Measurements from ENCODE around the gene GPC1. TPM values are rescaled to one million over a fixed set of nuclear protein-coding genes. Genes with fewer than 3 reads are reported as not detected.

The GPC1 gene
- total RNA-seq, 1 donor from 2014 or later: 252 TPM

GRCh38 chr2:240430595-240430994 is 4.9 kb upstream of the GPC1 start:
- peaks cover 21% of the 10 kb centered on the region for H3K4me1 ChIP-seq (ENCODE audit: insufficient read depth, low read length)
- no peak for FAIRE-seq
- Mint-ChIP-seq H3K36me3 (ENCODE audit: low read depth, unreplicated experiment) (peaks cover 7% of the 10 kb centered on the region), H3K27me3 (ENCODE audit: low read depth, unreplicated experiment) (peaks cover 25% of the 10 kb centered on the region), H3K27ac (ENCODE audit: unreplicated experiment) (no peak overlapping the region), H3K4me1 (ENCODE audit: low read depth, unreplicated experiment) (peaks cover 11% of the 10 kb centered on the region), H3K4me3 (ENCODE audit: unreplicated experiment) (peak overlapping the region; percentile 45), H3K9me3 (ENCODE audit: unreplicated experiment) (peaks cover 13% of the 10 kb centered on the region)
- H3K79me2 ChIP-seq (ENCODE audit: insufficient read depth, low read length): no peaks in the 10 kb centered on the region
- no peaks in the 10 kb centered on the region for H4K20me1 ChIP-seq (ENCODE audit: insufficient read depth, low read length)
- no peak overlapping the region for H3K4me3 ChIP-seq (ENCODE audit: insufficient read depth, low read depth, low read length)
- no peaks in the 10 kb centered on the region for H3K27me3 ChIP-seq (ENCODE audit: insufficient read depth, low read length)
- no peak overlapping the region for H2AFZ ChIP-seq (ENCODE audit: low read depth, low read length)
- no peaks in the 10 kb centered on the region for H3K9me3 ChIP-seq (ENCODE audit: insufficient read depth, low read depth, low read length)
- H3K36me3 ChIP-seq (ENCODE audit: insufficient read depth, low read length): no peaks in the 10 kb centered on the region
- H3K27ac ChIP-seq (ENCODE audit: low read depth, low read length): no peak overlapping the region
- H3K4me2 ChIP-seq (ENCODE audit: low read length): no peak overlapping the region
- H3K9ac ChIP-seq (ENCODE audit: low read length): no peak overlapping the region
- no peak for TF ChIP-seq CTCF (IDR thresholded peaks at IDR 0.05; ENCODE audit: insufficient read depth, low read depth, low read length)
- TF ChIP-seq EZH2 (IDR thresholded peaks at IDR 0.05; ENCODE audit: insufficient read depth, low read length): no peak
- DNase-seq (ENCODE audit: low read depth): no peak

GRCh38 chr2:240431271-240431660 is 4.2 kb upstream of the GPC1 start:
- peaks cover 21% of the 10 kb centered on the region for H3K4me1 ChIP-seq (ENCODE audit: insufficient read depth, low read length)
- H4K20me1 ChIP-seq (ENCODE audit: insufficient read depth, low read length): peaks cover under 1% of the 10 kb centered on the region
- peaks cover 6% of the 10 kb centered on the region for H3K79me2 ChIP-seq (ENCODE audit: insufficient read depth, low read length)
- Mint-ChIP-seq H3K27ac (ENCODE audit: unreplicated experiment) (no peak overlapping the region), H3K4me3 (ENCODE audit: unreplicated experiment) (peak overlapping the region; percentile 45), H3K4me1 (ENCODE audit: low read depth, unreplicated experiment) (peaks cover 11% of the 10 kb centered on the region), H3K27me3 (ENCODE audit: low read depth, unreplicated experiment) (peaks cover 18% of the 10 kb centered on the region), H3K9me3 (ENCODE audit: unreplicated experiment) (peaks cover 6% of the 10 kb centered on the region), H3K36me3 (ENCODE audit: low read depth, unreplicated experiment) (peaks cover 5% of the 10 kb centered on the region)
- FAIRE-seq (no peak), DNase-seq (ENCODE audit: low read depth) (no peak)
- H3K9ac ChIP-seq (ENCODE audit: low read length): no peak overlapping the region
- H3K9me3 ChIP-seq (ENCODE audit: insufficient read depth, low read depth, low read length): no peaks in the 10 kb centered on the region
- no peak overlapping the region for H3K27ac ChIP-seq (ENCODE audit: low read depth, low read length)
- H3K36me3 ChIP-seq (ENCODE audit: insufficient read depth, low read length): no peaks in the 10 kb centered on the region
- H3K4me3 ChIP-seq (ENCODE audit: insufficient read depth, low read depth, low read length): no peak overlapping the region
- H3K27me3 ChIP-seq (ENCODE audit: insufficient read depth, low read length): no peaks in the 10 kb centered on the region
- TF ChIP-seq EZH2 (IDR thresholded peaks at IDR 0.05; ENCODE audit: insufficient read depth, low read length): no peak
- TF ChIP-seq CTCF (IDR thresholded peaks at IDR 0.05; ENCODE audit: insufficient read depth, low read depth, low read length): no peak
- no peak overlapping the region for H2AFZ ChIP-seq (ENCODE audit: low read depth, low read length)
- H3K4me2 ChIP-seq (ENCODE audit: low read length): no peak overlapping the region

GRCh38 chr2:240431661-240432424 is 3.6 kb upstream of the GPC1 start:
- Histone ChIP-seq H4K20me1 (ENCODE audit: insufficient read depth, low read length) (peaks cover 6% of the 10 kb centered on the region), H3K4me2 (ENCODE audit: low read length) (no peak overlapping the region), H3K9ac (ENCODE audit: low read length) (no peak overlapping the region), H3K27me3 (ENCODE audit: insufficient read depth, low read length) (no peaks in the 10 kb centered on the region), H3K36me3 (ENCODE audit: insufficient read depth, low read length) (no peaks in the 10 kb centered on the region), H3K27ac (ENCODE audit: low read depth, low read length) (no peak overlapping the region), H3K4me1 (ENCODE audit: insufficient read depth, low read length) (peaks cover 23% of the 10 kb centered on the region), H3K4me3 (ENCODE audit: insufficient read depth, low read depth, low read length) (no peak overlapping the region), H2AFZ (ENCODE audit: low read depth, low read length) (no peak overlapping the region), H3K9me3 (ENCODE audit: insufficient read depth, low read depth, low read length) (no peaks in the 10 kb centered on the region), H3K79me2 (ENCODE audit: insufficient read depth, low read length) (peaks cover 11% of the 10 kb centered on the region)
- Mint-ChIP-seq H3K27me3 (ENCODE audit: low read depth, unreplicated experiment) (peaks cover 13% of the 10 kb centered on the region), H3K4me1 (ENCODE audit: low read depth, unreplicated experiment) (peaks cover 8% of the 10 kb centered on the region), H3K27ac (ENCODE audit: unreplicated experiment) (peak overlapping the region; percentile 12), H3K9me3 (ENCODE audit: unreplicated experiment) (peaks cover 1% of the 10 kb centered on the region), H3K4me3 (ENCODE audit: unreplicated experiment) (no peak overlapping the region), H3K36me3 (ENCODE audit: low read depth, unreplicated experiment) (peaks cover 3% of the 10 kb centered on the region)
- TF ChIP-seq CTCF (IDR thresholded peaks at IDR 0.05; ENCODE audit: insufficient read depth, low read depth, low read length): no peak
- TF ChIP-seq EZH2 (IDR thresholded peaks at IDR 0.05; ENCODE audit: insufficient read depth, low read length): no peak
- DNase-seq (ENCODE audit: low read depth): no peak
- no peak for FAIRE-seq

Data from astrocyte (in vitro differentiated cells and primary cell).